Neuronal stem cell (in vitro differentiated cells): Measurements from ENCODE around the gene SSBP2.

ENCODE experiments used
- DNase-seq: peaks from one replicate; pipeline ENCODE4 v3.0.0-alpha.2; 2013; ENCODE audit warnings: low spot score
- H2AFZ ChIP-seq: one replicate; pipeline ENCODE4 v1.6.1; 2013; ENCODE audit warnings: mild to moderate bottlenecking, low read length, inconsistent platforms
- H2AK5ac ChIP-seq: 2 replicates; pipeline ENCODE4 v1.6.1; 2013; ENCODE audit warnings: low read depth, mild to moderate bottlenecking, inconsistent platforms, low read length, moderate library complexity, mixed read lengths
- H2BK120ac ChIP-seq: 2 replicates; pipeline ENCODE4 v1.6.1; 2013; ENCODE audit warnings: low read depth, mild to moderate bottlenecking, inconsistent platforms, low read length, moderate library complexity, mixed read lengths
- H2BK12ac ChIP-seq: one replicate; pipeline ENCODE4 v1.6.1; 2013; ENCODE audit warnings: low read length, inconsistent platforms
- H2BK15ac ChIP-seq: 2 replicates; pipeline ENCODE4 v1.6.1; 2013; ENCODE audit warnings: mild to moderate bottlenecking, low read length, inconsistent platforms, mixed read lengths
- H2BK5ac ChIP-seq: one replicate; pipeline ENCODE4 v1.6.1; 2013; ENCODE audit warnings: inconsistent platforms, mild to moderate bottlenecking, low read length, moderate library complexity
- H3K14ac ChIP-seq: one replicate; pipeline ENCODE4 v1.6.1; 2013; ENCODE audit warnings: low read length, inconsistent platforms
- H3K18ac ChIP-seq: 2 replicates; pipeline ENCODE4 v1.6.1; 2013; ENCODE audit warnings: low read length, inconsistent platforms
- H3K23ac ChIP-seq: 2 replicates; pipeline ENCODE4 v1.6.1; 2013; ENCODE audit warnings: low read depth, mild to moderate bottlenecking, mixed read lengths, low read length, inconsistent platforms; ENCODE audit not compliant: poor library complexity
- H3K27ac ChIP-seq: replicated peaks from 3 replicates; pipeline ENCODE4 v1.5.1; 2013; ENCODE audit warnings: low read length, inconsistent platforms
- H3K27me3 ChIP-seq, 3 experiments: 2 replicates each; pipeline ENCODE4 v1.6.1; 2013; ENCODE audit warnings: low read length in 3 of 3, mild to moderate bottlenecking in 2 of 3, inconsistent platforms in 1 of 3, low read depth in 1 of 3, mixed read lengths in 1 of 3, moderate library complexity in 1 of 3; ENCODE audit not compliant: control insufficient read depth in 3 of 3, insufficient read depth in 3 of 3
- H3K36me3 ChIP-seq, 2 donors: replicated peaks in 1 of 2; 2 replicates each; pipeline ENCODE4 v1.6.1; 2013; ENCODE audit warnings: low read length in 2 of 2; ENCODE audit not compliant: control insufficient read depth in 2 of 2, insufficient read depth in 2 of 2
- H3K4ac ChIP-seq: 2 replicates; pipeline ENCODE4 v1.6.1; 2013; ENCODE audit warnings: inconsistent platforms, mild to moderate bottlenecking, low read length, moderate library complexity
- H3K4me1 ChIP-seq, 2 donors: 1 replicate in 1 of 2; 2 replicates in 1 of 2; pipeline ENCODE4 v1.6.1; 2013; ENCODE audit warnings: low read length in 2 of 2, low read depth in 1 of 2; ENCODE audit not compliant: control insufficient read depth in 2 of 2, insufficient read depth in 1 of 2
- H3K4me2 ChIP-seq: one replicate; pipeline ENCODE4 v1.6.1; 2013; ENCODE audit warnings: mild to moderate bottlenecking, low read length, inconsistent platforms; ENCODE audit not compliant: insufficient read depth, poor library complexity, severe bottlenecking
- H3K4me3 ChIP-seq, 2 donors: 2 replicates each; pipeline ENCODE4 v1.5.1; 2013; ENCODE audit warnings: low read length in 2 of 2, mild to moderate bottlenecking in 2 of 2, inconsistent platforms in 1 of 2, moderate library complexity in 1 of 2
- H3K79me1 ChIP-seq: one replicate; pipeline ENCODE4 v1.6.1; 2013; ENCODE audit warnings: low read depth, mild to moderate bottlenecking, inconsistent platforms, low read length, moderate library complexity
- H3K9ac ChIP-seq: one replicate; pipeline ENCODE4 v1.6.1; 2013; ENCODE audit warnings: mild to moderate bottlenecking, low read depth, low read length, inconsistent platforms; ENCODE audit not compliant: poor library complexity
- H3K9me3 ChIP-seq, 2 donors: replicated peaks in 1 of 2; 2 replicates each; pipeline versions ENCODE3 to v1.6.1; 2013; ENCODE audit warnings: low read length in 2 of 2, mild to moderate bottlenecking in 2 of 2, inconsistent platforms in 1 of 2, low read depth in 1 of 2, mixed read lengths in 1 of 2, moderate library complexity in 1 of 2; ENCODE audit not compliant: control insufficient read depth in 2 of 2, insufficient read depth in 1 of 2
- H4K8ac ChIP-seq: one replicate; pipeline ENCODE4 v1.6.1; 2013; ENCODE audit warnings: low read depth, mild to moderate bottlenecking, inconsistent platforms, low read length, moderate library complexity
- H4K91ac ChIP-seq: one replicate; pipeline ENCODE4 v1.6.1; 2013; ENCODE audit warnings: low read length, low read depth, mild to moderate bottlenecking, inconsistent platforms; ENCODE audit not compliant: poor library complexity
- WGBS, 2 donors: extraction: QIAGEN DNeasy Blood & Tissue Kit; methylation state at CpG; one replicate each; pipeline ENCODE4 v1.1.7; 2013; ENCODE audit warnings: missing lambda C conversion rate in 2 of 2, mixed read lengths in 1 of 2; ENCODE audit not compliant: insufficient read length in 2 of 2, insufficient replicate concordance in 1 of 2; ENCODE audit errors: extremely low coverage in 2 of 2; 5-methylcytosine and 5-hydroxymethylcytosine counted together

The SSBP2 gene

GRCh38 chr5:81726297-81726696 is 24.6 kb downstream of the SSBP2 start:
- Histone ChIP-seq H2BK12ac (no peak overlapping the region), H2BK120ac (no peak overlapping the region), H2AK5ac (no peak overlapping the region), H2BK15ac (no peak overlapping the region), H3K27ac (no peak overlapping the region), H2BK5ac (no peak overlapping the region), H4K8ac (no peak overlapping the region), H2AFZ (no peak overlapping the region), H3K27me3 (no peaks in the 10 kb centered on the region), H3K9me3 (no peaks in the 10 kb centered on the region), H3K4ac (no peak overlapping the region), H3K79me1 (no peaks in the 10 kb centered on the region), H3K36me3 (peaks cover 0 to 6% of the 10 kb centered on the region in 2 donors), H3K18ac (no peak overlapping the region), H3K9ac (no peak overlapping the region), H3K4me2 (no peak overlapping the region), H4K91ac (no peak overlapping the region), H3K4me3 (no peak overlapping the region), H3K4me1 (no peaks in the 10 kb centered on the region), H3K23ac (no peak overlapping the region), H3K14ac (no peak overlapping the region)
- DNase-seq, result no peak
- no CpG with 5 or more reads among the region's 1 CpG for WGBS, 2 donors

- no peaks in the 10 kb centered on the region for H3K27me3 ChIP-seq
- H2BK5ac ChIP-seq, result no peak overlapping the region
- no peak overlapping the region for H3K14ac ChIP-seq
- H3K36me3 ChIP-seq, result peaks cover 0 to 6% of the 10 kb centered on the region in 2 donors
- H2AK5ac ChIP-seq, result no peak overlapping the region
- H3K4me2 ChIP-seq, result no peak overlapping the region
- no CpG with 5 or more reads among the region's 5 CpGs for WGBS, 2 donors
- H3K4me3 ChIP-seq, result no peak overlapping the region
- H2AFZ ChIP-seq, result no peak overlapping the region
- no peak overlapping the region for H3K9ac ChIP-seq
- no peak overlapping the region for H4K8ac ChIP-seq
- H3K23ac ChIP-seq, result no peak overlapping the region
- no peak overlapping the region for H2BK12ac ChIP-seq
- no peak overlapping the region for H3K27ac ChIP-seq
- H3K4me1 ChIP-seq, result no peaks in the 10 kb centered on the region
- H4K91ac ChIP-seq, result no peak overlapping the region
- no peak overlapping the region for H3K18ac ChIP-seq
- no peak overlapping the region for H2BK120ac ChIP-seq
- no peaks in the 10 kb centered on the region for H3K9me3 ChIP-seq
- H3K79me1 ChIP-seq, result no peaks in the 10 kb centered on the region
- no peak overlapping the region for H3K4ac ChIP-seq
- no peak overlapping the region for H2BK15ac ChIP-seq
- no peak for DNase-seq
Measured at GRCh38 chr5:81724571-81724970, 26.3 kb downstream of the SSBP2 start.

- no peak overlapping the region for H3K4ac ChIP-seq
- H3K4me1 ChIP-seq, result peaks cover 0 to under 1% of the 10 kb centered on the region in 2 donors
- no peak overlapping the region for H3K14ac ChIP-seq
- H4K91ac ChIP-seq, result no peak overlapping the region
- H3K4me2 ChIP-seq, result no peak overlapping the region
- H3K36me3 ChIP-seq, result peaks cover 0 to 9% of the 10 kb centered on the region in 2 donors
- no CpG with 5 or more reads among the region's 1 CpG for WGBS, 2 donors
- no peak overlapping the region for H3K27ac ChIP-seq
- H3K9ac ChIP-seq, result no peak overlapping the region
- no peak overlapping the region for H2BK120ac ChIP-seq
- no peak overlapping the region for H2BK5ac ChIP-seq
- no peak overlapping the region for H2BK12ac ChIP-seq
- H2BK15ac ChIP-seq, result no peak overlapping the region
- H3K79me1 ChIP-seq, result no peaks in the 10 kb centered on the region
- no peak overlapping the region for H3K4me3 ChIP-seq
- no peak overlapping the region for H3K18ac ChIP-seq
- no peaks in the 10 kb centered on the region for H3K27me3 ChIP-seq
- H4K8ac ChIP-seq, result no peak overlapping the region
- no peak overlapping the region for H3K23ac ChIP-seq
- H2AFZ ChIP-seq, result no peak overlapping the region
- no peak for DNase-seq
- H2AK5ac ChIP-seq, result no peak overlapping the region
- no peaks in the 10 kb centered on the region for H3K9me3 ChIP-seq
Measured at GRCh38 chr5:81724108-81724507, 26.8 kb downstream of the SSBP2 start.

- DNase-seq, result no peak
- no peak overlapping the region for H4K8ac ChIP-seq
Measured at GRCh38 chr5:81721049-81721448, 29.8 kb downstream of the SSBP2 start.

More at GRCh38 chr5:81721049-81721448, 29.8 kb downstream of the SSBP2 start:
- no peak overlapping the region for H2BK15ac ChIP-seq
- H2BK5ac ChIP-seq, result no peak overlapping the region
- no peak overlapping the region for H3K27ac ChIP-seq
- H3K4me2 ChIP-seq, result no peak overlapping the region
- H2BK120ac ChIP-seq, result no peak overlapping the region
- no peak overlapping the region for H2AK5ac ChIP-seq
- H3K23ac ChIP-seq, result no peak overlapping the region
- no peaks in the 10 kb centered on the region for H3K9me3 ChIP-seq
- no CpG with 5 or more reads among the region's 2 CpGs for WGBS, 2 donors
- H3K36me3 ChIP-seq, result peaks cover 0 to 18% of the 10 kb centered on the region in 2 donors
- no peak overlapping the region for H3K9ac ChIP-seq
- no peak overlapping the region for H3K4ac ChIP-seq
- H3K79me1 ChIP-seq, result no peaks in the 10 kb centered on the region
- no peak overlapping the region for H3K14ac ChIP-seq
- H3K27me3 ChIP-seq, result no peaks in the 10 kb centered on the region
- H4K91ac ChIP-seq, result no peak overlapping the region
- H2BK12ac ChIP-seq, result no peak overlapping the region
- H3K4me1 ChIP-seq, result peaks cover 4% of the 10 kb centered on the region in 2 donors
- no peak overlapping the region for H3K18ac ChIP-seq
- no peak overlapping the region for H3K4me3 ChIP-seq
- H2AFZ ChIP-seq, result no peak overlapping the region
